HG03432 (cell line): ENCODE measurements around the gene PCDH9.

ENCODE experiments used
- ATAC-seq: cut with Tn5 transposase; IDR thresholded peaks from one replicate; pipeline ENCODE4 v1.9.1; 2021; ENCODE audit warnings: mild to moderate bottlenecking, moderate library complexity; ENCODE audit not compliant: unreplicated experiment

The PCDH9 gene

DNA sequence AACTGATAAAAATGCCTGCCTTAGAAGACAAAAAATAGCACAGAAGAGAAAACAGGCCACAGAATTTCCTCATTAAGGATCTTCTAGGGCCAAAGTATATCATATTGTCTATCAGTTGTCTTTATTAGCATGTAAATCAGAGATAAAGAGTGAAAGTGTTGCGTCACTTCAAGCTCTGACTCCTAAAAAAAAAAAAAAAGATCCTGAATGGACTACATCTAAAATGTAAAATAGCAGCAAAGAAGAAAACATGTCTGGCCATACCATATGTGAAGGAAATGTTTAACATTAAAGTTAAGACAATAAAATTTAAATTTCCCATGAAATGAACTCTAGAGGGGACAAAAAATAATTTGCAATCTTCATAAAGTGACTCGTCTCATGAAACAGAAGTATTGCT lies 237.4 kb downstream of the PCDH9 start:
- ATAC-seq: no peak

GRCh38 chr13:66992183-66992582 lies 238.0 kb downstream of the PCDH9 start:
- ATAC-seq: no peak

- ATAC-seq: no peak
Observed at GRCh38 chr13:66984241-66984640, 245.9 kb downstream of the PCDH9 start.

- ATAC-seq: no peak
Observed at GRCh38 chr13:66981912-66982311, 248.2 kb downstream of the PCDH9 start.

DNA sequence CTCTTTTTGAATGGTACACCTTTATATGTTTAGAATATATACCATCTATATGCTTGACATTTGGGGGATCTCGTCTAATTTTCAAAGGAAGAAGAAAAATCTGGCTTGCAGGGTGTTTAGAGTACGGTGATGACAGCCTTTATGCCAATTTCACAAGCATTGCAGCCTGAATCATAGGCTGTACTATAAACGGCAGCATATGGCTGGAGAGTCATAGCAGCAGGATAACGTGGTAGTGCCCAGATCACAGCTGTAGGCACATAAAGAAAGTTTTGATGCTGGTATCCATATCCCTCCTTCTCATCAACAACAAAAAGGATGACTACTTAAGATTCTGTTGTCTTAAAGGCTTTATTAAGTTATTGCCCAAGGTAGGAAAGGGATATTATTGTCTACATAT lies 253.0 kb downstream of the PCDH9 start:
- no peak for ATAC-seq

- no peak for ATAC-seq
Observed at GRCh38 chr13:66974889-66975288, 255.2 kb downstream of the PCDH9 start.

- no peak for ATAC-seq
Observed at GRCh38 chr13:66974174-66974573, 256.0 kb downstream of the PCDH9 start.

- ATAC-seq: no peak
Observed at GRCh38 chr13:66972659-66973058, 257.5 kb downstream of the PCDH9 start.

- ATAC-seq: no peak
Observed at GRCh38 chr13:66971004-66971403, 259.1 kb downstream of the PCDH9 start.

DNA sequence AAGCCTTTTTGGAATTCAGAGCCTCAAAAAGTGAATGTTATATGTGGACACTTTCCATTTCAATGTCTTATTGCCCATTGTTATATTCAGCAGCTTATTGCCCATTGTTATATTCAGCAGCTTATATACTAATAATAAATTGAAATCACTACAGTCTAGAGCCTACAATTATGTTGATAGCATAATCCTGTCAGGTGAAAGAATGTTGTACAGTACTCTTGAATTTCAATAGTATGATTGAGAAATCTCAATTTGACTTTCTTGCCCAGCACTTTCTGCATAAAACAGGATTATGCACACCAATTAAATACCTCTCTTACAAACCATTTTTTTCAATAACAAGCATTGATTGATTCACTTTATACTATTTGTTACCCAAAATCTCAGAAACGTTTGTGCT lies 260.8 kb downstream of the PCDH9 start:
- no peak for ATAC-seq

- ATAC-seq: no peak
Observed at GRCh38 chr13:66967811-66968597, 262.1 kb downstream of the PCDH9 start.

DNA sequence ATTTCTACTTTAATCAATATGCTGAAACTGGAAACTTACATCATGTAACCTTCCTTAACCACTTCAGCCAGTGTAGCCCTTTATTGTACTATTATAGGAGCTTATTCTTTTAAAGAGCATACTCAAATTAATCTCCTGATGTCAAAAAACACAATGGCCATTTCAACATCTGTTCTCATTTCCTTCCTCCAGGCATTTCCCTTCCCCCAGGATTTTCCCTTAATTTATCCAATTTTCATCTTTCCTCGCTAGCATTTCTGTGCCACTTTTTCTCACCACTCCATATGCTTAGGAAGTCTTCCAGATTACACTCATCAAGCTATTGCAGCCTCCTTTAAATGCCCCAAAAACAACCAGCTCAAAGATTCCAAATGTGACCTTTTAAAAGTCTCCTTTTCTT lies 265.0 kb downstream of the PCDH9 start:
- no peak for ATAC-seq

DNA sequence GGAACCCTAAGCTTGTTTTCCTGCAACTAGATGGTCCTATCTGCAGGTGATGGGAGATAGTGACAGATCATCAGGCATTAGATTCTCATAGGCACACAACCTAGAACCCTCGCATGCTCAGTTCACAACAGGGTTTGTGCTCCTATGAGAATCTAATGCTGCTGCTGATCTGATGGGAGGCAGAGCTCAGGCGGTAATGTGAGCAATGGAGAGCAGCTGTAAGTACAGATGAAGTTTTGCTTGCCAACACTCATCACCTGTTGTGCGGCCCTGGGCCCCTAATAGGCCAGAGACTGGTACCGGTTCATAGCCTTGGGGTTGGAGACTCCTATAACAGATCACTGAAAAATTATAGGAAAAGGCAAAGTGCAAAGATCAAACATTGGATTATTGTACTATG lies 267.2 kb downstream of the PCDH9 start:
- ATAC-seq: no peak

- ATAC-seq: peak; percentile 62
Observed at GRCh38 chr13:66958611-66959010, 271.5 kb downstream of the PCDH9 start.

- ATAC-seq: no peak
Observed at GRCh38 chr13:66952507-66952906, 277.6 kb downstream of the PCDH9 start.

DNA sequence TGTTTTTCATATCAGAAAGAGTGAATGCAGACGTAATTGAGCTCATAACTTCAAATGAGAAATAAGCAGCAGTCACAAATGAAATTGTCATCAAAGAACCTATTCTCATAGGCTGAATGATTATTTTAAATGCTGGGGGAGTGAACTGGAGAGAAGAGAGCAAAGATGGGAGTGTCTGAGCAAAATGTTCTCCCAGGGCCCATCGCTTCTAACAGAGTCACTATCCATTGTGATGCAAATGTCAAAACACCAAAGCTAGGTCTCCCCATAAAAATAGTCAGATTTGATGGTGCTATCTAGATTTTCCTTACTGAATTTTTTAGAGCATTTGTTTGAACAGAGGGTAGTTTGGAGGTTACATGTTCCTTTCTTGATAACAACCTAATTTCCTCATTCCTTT lies 278.7 kb downstream of the PCDH9 start:
- no peak for ATAC-seq

DNA sequence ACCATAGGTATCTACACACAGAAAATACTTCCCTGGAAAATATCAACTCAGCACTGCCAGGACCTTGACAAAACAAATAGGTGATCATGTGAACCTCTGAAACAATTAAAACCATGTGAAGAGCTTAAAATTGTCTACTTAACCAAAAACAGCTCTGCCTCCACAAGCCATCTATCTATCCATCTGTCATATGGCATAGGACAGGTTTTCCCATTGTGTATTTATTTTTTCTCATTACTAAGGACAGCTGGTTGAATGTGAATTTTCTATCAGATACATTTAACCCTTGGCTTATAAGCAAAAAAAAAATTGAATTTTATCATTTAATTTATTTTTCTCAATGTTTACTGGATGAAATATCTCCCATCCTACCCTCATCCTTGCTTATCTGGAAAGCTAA lies 279.5 kb downstream of the PCDH9 start:
- no peak for ATAC-seq

GRCh38 chr13:66948910-66949309 lies 281.2 kb downstream of the PCDH9 start:
- no peak for ATAC-seq

DNA sequence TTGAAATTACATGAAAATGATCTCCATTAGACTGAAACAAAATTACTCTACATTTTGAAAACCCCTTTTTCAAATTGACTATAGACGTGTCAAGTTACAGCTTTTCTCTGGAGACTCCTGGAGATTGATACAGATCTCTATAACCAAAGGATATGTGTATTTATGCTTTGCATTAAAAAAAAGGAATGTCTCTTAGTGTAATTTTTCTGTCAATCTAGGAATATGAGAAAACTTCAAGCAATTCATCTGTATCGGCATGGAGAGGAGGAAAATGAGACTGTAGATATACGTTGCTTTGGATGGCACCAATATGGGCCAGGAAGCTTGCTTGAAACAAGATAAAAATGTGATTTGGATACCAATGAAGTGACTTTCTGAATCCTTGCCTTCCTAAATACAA lies 286.6 kb downstream of the PCDH9 start:
- no peak for ATAC-seq

GRCh38 chr13:66940113-66940512 lies 290.0 kb downstream of the PCDH9 start:
- ATAC-seq: no peak

DNA sequence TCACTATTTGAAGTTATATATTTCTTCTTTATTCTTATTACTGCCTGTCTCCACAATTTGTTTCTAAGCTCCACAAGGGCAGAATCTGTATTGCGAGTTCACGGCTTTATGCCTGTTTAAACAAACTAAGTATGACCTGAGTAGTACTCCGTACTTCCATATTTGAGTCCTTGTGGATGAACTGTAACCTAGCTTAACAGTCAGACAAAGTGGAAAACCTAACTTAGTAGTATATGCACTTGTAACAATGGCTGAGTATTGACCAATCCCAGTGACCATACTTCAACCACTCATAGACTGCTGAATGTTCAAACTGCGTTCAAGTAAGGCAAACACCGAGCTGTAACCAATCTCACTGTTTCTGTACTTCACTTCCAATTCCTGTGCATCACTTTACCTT lies 292.7 kb downstream of the PCDH9 start:
- ATAC-seq: no peak

- ATAC-seq: no peak
Observed at GRCh38 chr13:66933994-66934393, 296.1 kb downstream of the PCDH9 start.

- no peak for ATAC-seq
Observed at GRCh38 chr13:66933527-66933926, 296.6 kb downstream of the PCDH9 start.
